Left lung (tissue), 10 donors: ENCODE results near the gene C1orf159. TPM values are rescaled to one million over a fixed set of nuclear protein-coding genes. Genes with fewer than 3 reads are reported as not detected.

Source experiments
- ATAC-seq: fragments of 200-7000 bp; cut with Tn5 transposase; one replicate; pipeline ENCODE4 v1.9.1; 2020; ENCODE audit warnings: moderate library complexity
- DNase-seq, 4 donors: peaks; one replicate each; pipeline ENCODE4 v3.0.0-alpha.2; 2013 to 2020
- H3K27ac ChIP-seq, 2 donors: fragments of 200-600 bp; sonication (generic) in 1 of 2; one replicate each; pipeline versions ENCODE4 v1.5.0 to v1.8.0; 2020 to 2021
- H3K27me3 ChIP-seq, 2 donors: fragments of 200-600 bp; sonication (generic) in 1 of 2; one replicate each; pipeline versions ENCODE4 v1.5.0 to v1.8.0; 2020 to 2021
- H3K36me3 ChIP-seq, 2 donors: fragments of 200-600 bp; sonication (generic) in 1 of 2; one replicate each; pipeline versions ENCODE4 v1.5.0 to v1.8.0; 2020 to 2021
- H3K4me1 ChIP-seq, 2 donors: fragments of 200-600 bp; one replicate each; pipeline ENCODE4 v1.8.0; 2021
- H3K4me3 ChIP-seq, 2 donors: fragments of 200-600 bp; sonication (generic) in 1 of 2; one replicate each; pipeline versions ENCODE4 v1.5.0 to v1.8.0; 2020 to 2021; ENCODE audit warnings: mild to moderate bottlenecking in 1 of 2
- H3K9me3 ChIP-seq, 2 donors: fragments of 200-600 bp; sonication (generic) in 1 of 2; one replicate each; pipeline versions ENCODE4 v1.5.0 to v1.8.0; 2020 to 2021
- intact Hi-C, 2 donors: fragments of 100-400 bp; cut with DNase I; formaldehyde crosslinking; loops; one replicate each; pipeline versions ENCODE4 v1.11.2 to v1.14.2; 2022
- polyA plus RNA-seq, 6 donors: library from polyadenylated mRNA; unstranded; fragments of 120-200 nt; gene quantifications; one replicate each; pipeline ENCODE4 v1.2.1, GENCODE V29; 2013; ENCODE audit not compliant: insufficient read length in 6 of 6
- total RNA-seq, 2 donors: library from RNA; stranded (reverse); fragmentation: NEBNext Ultra II Directional; extraction: Animal tissue kit (Norgen Biotek cat#: 25700); gene quantifications; one replicate each; pipeline ENCODE4 v1.2.1, GENCODE V29; 2021
- TF ChIP-seq, protein P1 (sequence below), 2 donors: fragments of 200-600 bp; sonication (generic) in 1 of 2; IDR thresholded peaks; one replicate each; pipeline versions ENCODE4 v1.5.0 to v1.8.0; 2021; ENCODE audit warnings: antibody characterized with exemption in 2 of 2
- donor health status: DM: no; HTN: yes; CAD: no.
- donor health status: DM: no; HTN: no; CAD: no.

Gene C1orf159
- total and polyA plus RNA-seq, 8 donors: 7.7 to 16.0 (median 10.1) TPM

DNA sequence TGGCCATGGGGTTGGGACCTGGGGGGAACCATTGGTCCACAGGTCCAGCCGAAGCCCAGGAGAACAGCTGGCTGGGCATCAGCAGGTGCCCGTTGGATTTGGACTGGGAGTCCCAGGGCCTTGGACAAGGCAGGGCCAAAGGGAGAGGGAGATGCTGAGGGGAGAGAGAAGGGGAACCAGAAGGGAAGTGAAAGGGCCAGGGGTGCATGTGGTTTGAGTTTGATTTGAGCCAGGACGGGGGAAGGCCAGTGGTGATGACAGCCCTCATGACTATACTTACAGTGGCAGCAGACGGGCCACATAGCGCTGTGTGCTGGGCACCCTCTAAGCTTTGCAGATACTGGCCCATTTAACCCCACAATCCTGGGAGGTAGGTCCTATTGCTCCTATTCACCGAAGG, 77.2 kb downstream of the C1orf159 start:
- ATAC-seq (no peak), DNase-seq (no peak)
- Histone ChIP-seq H3K9me3 (no peaks in the 10 kb centered on the region), H3K4me3 (no peak overlapping the region), H3K27me3 (peaks cover 9 to 76% of the 10 kb centered on the region in 2 donors), H3K4me1 (peaks cover 13 to 28% of the 10 kb centered on the region in 2 donors), H3K36me3 (peaks cover 0 to 8% of the 10 kb centered on the region in 2 donors), H3K27ac (no peak overlapping the region)
- TF ChIP-seq, protein P1, sequence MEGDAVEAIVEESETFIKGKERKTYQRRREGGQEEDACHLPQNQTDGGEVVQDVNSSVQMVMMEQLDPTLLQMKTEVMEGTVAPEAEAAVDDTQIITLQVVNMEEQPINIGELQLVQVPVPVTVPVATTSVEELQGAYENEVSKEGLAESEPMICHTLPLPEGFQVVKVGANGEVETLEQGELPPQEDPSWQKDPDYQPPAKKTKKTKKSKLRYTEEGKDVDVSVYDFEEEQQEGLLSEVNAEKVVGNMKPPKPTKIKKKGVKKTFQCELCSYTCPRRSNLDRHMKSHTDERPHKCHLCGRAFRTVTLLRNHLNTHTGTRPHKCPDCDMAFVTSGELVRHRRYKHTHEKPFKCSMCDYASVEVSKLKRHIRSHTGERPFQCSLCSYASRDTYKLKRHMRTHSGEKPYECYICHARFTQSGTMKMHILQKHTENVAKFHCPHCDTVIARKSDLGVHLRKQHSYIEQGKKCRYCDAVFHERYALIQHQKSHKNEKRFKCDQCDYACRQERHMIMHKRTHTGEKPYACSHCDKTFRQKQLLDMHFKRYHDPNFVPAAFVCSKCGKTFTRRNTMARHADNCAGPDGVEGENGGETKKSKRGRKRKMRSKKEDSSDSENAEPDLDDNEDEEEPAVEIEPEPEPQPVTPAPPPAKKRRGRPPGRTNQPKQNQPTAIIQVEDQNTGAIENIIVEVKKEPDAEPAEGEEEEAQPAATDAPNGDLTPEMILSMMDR (IDR thresholded peaks at IDR 0.05): no peak
- intact Hi-C loops: no loop called here

- ATAC-seq (no peak), DNase-seq (no peak)
- Histone ChIP-seq H3K27me3 (peaks cover 13 to 86% of the 10 kb centered on the region in 2 donors), H3K4me1 (peaks cover 17 to 36% of the 10 kb centered on the region in 2 donors), H3K36me3 (no peaks in the 10 kb centered on the region), H3K9me3 (no peaks in the 10 kb centered on the region), H3K27ac (no peak overlapping the region), H3K4me3 (no peak overlapping the region)
- TF ChIP-seq, protein P1 (IDR thresholded peaks at IDR 0.05): no peak
- intact Hi-C loops: no loop called here
These were observed 78.2 kb downstream of the C1orf159 start for GRCh38 chr1:1037366-1038327.

DNA sequence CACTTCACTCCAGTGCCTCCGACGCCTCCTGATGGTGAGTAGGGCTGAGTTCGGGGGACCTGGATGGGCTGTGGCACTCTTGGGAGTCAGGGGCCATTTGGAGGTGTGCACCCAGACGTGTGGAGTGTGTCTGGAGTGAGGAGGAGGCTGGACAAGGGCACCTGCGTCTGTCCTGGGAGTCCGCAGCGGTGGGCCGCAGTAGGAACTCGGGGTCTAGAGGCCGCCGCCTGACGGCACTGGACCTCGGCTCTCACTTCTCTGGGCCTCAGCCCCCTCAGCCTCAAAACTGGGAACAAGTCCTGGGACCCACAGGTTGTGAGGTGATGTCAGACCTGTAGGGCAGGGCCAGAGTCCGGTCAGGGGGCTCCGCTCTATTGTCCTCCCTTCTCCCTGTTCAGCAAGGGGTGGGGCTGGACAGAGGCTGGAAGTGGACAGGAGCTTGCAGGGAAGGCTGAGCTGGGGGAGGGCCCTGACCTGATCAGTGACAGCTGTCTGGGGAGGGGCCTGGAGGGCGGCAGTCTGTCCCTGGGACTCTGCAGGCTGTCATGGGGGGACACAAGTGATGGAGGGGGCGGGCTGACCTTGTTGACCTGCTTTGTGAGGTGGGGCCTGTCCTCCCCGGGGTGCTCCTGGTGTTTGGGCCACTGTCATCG, 80.5 kb downstream of the C1orf159 start:
- Histone ChIP-seq H3K4me1 (peaks cover 18 to 39% of the 10 kb centered on the region in 2 donors), H3K4me3 (no peak overlapping the region), H3K27me3 (peaks cover 13 to 90% of the 10 kb centered on the region in 2 donors), H3K9me3 (no peaks in the 10 kb centered on the region), H3K36me3 (no peaks in the 10 kb centered on the region), H3K27ac (no peak overlapping the region)
- intact Hi-C loops: no loop called here
- no peak for DNase-seq
- TF ChIP-seq, protein P1 (IDR thresholded peaks at IDR 0.05): no peak
- ATAC-seq: no peak

- no peak for DNase-seq
- no peak overlapping the region for H3K27ac ChIP-seq
- no peak for ATAC-seq
- no peak overlapping the region for H3K4me3 ChIP-seq
- no peaks in the 10 kb centered on the region for H3K36me3 ChIP-seq
- TF ChIP-seq, protein P1 (IDR thresholded peaks at IDR 0.05): no peak
- intact Hi-C loops: no loop called here
- H3K4me1 ChIP-seq: peaks cover 8 to 29% of the 10 kb centered on the region in 2 donors
- H3K27me3 ChIP-seq: peaks cover 13 to 80% of the 10 kb centered on the region in 2 donors
- H3K9me3 ChIP-seq: no peaks in the 10 kb centered on the region
These were observed 81.5 kb downstream of the C1orf159 start for GRCh38 chr1:1034439-1034781.
